Measurements from ENCODE around the gene MMP2. TPM values are rescaled to one million over a fixed set of nuclear protein-coding genes. Genes with fewer than 3 reads are reported as not detected.

MMP2 gene
- total RNA-seq, 1 experiment from 2014 or later, result 1.5 TPM

GRCh38 chr16:55447231-55447630 lies 31.8 kb upstream of the MMP2 start (continued):
- no peak for TF ChIP-seq ELF1 (IDR thresholded peaks at IDR 0.05; ENCODE audit: borderline replicate concordance, low read depth)

GRCh38 chr16:55452996-55453395 lies 26.0 kb upstream of the MMP2 start:
- H3K36me3 ChIP-seq (ENCODE audit: control insufficient read depth in 1 of 2, insufficient read depth in 2 of 2, low read length in 2 of 2), result no peaks in the 10 kb centered on the region
- ATAC-seq, result no peak
- ChIA-PET CTCF (no interaction called here), POLR2A (no interaction called here), RAD21 (ENCODE audit: low non-redundant PET in 1 of 2, low total read pairs in 2 of 2, uncharacterized antibody in 2 of 2, unreplicated experiment in 2 of 2) (no interaction called here)
- no peak for TF ChIP-seq ELF1 (IDR thresholded peaks at IDR 0.05; ENCODE audit: borderline replicate concordance, low read depth)
- no peak for TF ChIP-seq SP1 (IDR thresholded peaks at IDR 0.05; ENCODE audit: low read depth)
- TF ChIP-seq EZH2phosphoT487 (IDR thresholded peaks at IDR 0.05; ENCODE audit: borderline replicate concordance), result no peak
- no peak for TF ChIP-seq JUND (IDR thresholded peaks at IDR 0.05)
- TF ChIP-seq CEBPB (IDR thresholded peaks at IDR 0.05; ENCODE audit: low read depth), result no peak
- TF ChIP-seq RAD21 (IDR thresholded peaks at IDR 0.05; ENCODE audit: low read depth), result no peak
- no peak for TF ChIP-seq ZBTB33 (IDR thresholded peaks at IDR 0.05; ENCODE audit: extremely low read depth, insufficient replicate concordance, low read length)
- no peak for TF ChIP-seq MAX (IDR thresholded peaks at IDR 0.05)
- no peak for TF ChIP-seq EGR1 (IDR thresholded peaks at IDR 0.05; ENCODE audit: low read depth)
- TF ChIP-seq FOSL1 (IDR thresholded peaks at IDR 0.05; ENCODE audit: low read depth), result no peak
- no peak for TF ChIP-seq CTCF (IDR thresholded peaks at IDR 0.05 in 2 of 3, conservative IDR thresholded peaks at IDR 0.05 in 1 of 3; ENCODE audit: borderline replicate concordance in 1 of 3, insufficient read depth in 1 of 3, low read depth in 2 of 3, low read length in 2 of 3)
- H3K4me1 ChIP-seq (ENCODE audit: control insufficient read depth in 1 of 2, insufficient read depth in 2 of 2, low read length in 2 of 2), result no peaks in the 10 kb centered on the region
- H4K20me1 ChIP-seq (ENCODE audit: insufficient read depth), result no peaks in the 10 kb centered on the region
- H3K4me3 ChIP-seq (replicated peaks in 1 of 2; ENCODE audit: low read depth in 1 of 2, low read length in 2 of 2), result no peak overlapping the region
- DNase-seq (ENCODE audit: low read depth, low spot score), result no peak
- no peak overlapping the region for H3K27ac ChIP-seq (ENCODE audit: low read depth, low read length)
- intact Hi-C loops (cut with micrococcal nuclease), result no loop called here
- no peak overlapping the region for H3K4me2 ChIP-seq (ENCODE audit: low read length)
- no peak overlapping the region for H2AFZ ChIP-seq (ENCODE audit: low read depth, low read length, poor library complexity, severe bottlenecking)
- H3K9me2 ChIP-seq (ENCODE audit: insufficient read depth), result no peaks in the 10 kb centered on the region
- H3K9ac ChIP-seq (ENCODE audit: low read length), result no peak overlapping the region
- no peaks in the 10 kb centered on the region for H3K79me2 ChIP-seq (ENCODE audit: insufficient read depth, low read length)
- H3K9me3 ChIP-seq (ENCODE audit: control insufficient read depth in 1 of 2, insufficient read depth in 1 of 2, low read depth in 1 of 2, low read length in 2 of 2), result no peaks in the 10 kb centered on the region
- H3K27me3 ChIP-seq (ENCODE audit: insufficient read depth, low read length), result 0 out of 2 replicates have a peak, but pooled peaks cover 5% of the 10 kb centered on the region
- no TSS peak for BruUV-seq (replicated peaks)
